ENCODE results near the gene LCP2. TPM values are rescaled to one million over a fixed set of nuclear protein-coding genes. Genes with fewer than 3 reads are reported as not detected.

Gene LCP2
- total RNA-seq, 1 experiment from 2014 or later: not detected

DNA sequence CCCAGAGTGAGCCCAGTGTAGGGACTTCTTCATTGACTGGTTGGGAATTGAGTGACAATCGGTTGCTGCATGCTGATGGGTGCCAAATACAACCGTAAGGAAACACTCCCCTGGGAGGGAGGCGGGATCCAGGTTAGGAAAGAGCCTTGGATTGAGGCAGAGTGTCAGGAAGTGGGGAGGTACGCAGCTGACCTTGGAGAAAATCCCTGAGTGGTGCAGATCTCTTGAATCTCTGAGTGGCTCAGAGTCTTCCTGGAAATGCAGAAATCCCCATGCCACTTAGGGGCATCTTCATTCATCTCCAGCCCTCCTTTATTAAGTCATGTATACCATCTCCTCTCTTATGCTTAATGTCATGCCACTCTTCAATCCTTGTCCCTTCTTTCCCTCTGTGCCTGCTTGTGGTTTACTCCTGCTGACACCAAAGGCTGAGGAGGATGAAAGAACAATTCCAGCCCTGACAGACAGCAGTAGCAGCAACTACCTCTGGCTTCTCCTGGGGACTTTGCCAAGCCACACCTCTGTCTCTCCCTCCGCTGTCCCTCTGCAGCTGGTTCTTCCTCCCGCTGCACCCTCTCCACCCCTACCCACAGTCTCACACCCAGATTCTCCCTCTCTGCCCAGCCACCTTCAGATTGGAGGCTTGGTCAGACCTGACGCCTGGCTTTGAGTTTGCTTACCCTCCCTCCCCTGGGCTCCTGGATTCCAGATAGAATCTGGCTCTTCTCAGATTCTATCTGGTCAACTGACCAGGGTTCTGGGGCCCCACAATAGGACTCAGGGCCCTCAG, 14.1 kb upstream of the LCP2 start:
- TF ChIP-seq, protein P1, sequence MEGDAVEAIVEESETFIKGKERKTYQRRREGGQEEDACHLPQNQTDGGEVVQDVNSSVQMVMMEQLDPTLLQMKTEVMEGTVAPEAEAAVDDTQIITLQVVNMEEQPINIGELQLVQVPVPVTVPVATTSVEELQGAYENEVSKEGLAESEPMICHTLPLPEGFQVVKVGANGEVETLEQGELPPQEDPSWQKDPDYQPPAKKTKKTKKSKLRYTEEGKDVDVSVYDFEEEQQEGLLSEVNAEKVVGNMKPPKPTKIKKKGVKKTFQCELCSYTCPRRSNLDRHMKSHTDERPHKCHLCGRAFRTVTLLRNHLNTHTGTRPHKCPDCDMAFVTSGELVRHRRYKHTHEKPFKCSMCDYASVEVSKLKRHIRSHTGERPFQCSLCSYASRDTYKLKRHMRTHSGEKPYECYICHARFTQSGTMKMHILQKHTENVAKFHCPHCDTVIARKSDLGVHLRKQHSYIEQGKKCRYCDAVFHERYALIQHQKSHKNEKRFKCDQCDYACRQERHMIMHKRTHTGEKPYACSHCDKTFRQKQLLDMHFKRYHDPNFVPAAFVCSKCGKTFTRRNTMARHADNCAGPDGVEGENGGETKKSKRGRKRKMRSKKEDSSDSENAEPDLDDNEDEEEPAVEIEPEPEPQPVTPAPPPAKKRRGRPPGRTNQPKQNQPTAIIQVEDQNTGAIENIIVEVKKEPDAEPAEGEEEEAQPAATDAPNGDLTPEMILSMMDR (conservative IDR thresholded peaks at IDR 0.05): no peak
- no peak for TF ChIP-seq EZH2 (IDR thresholded peaks at IDR 0.05; ENCODE audit: low read depth)
- no peaks in the 10 kb centered on the region; the same call in 1 of the 2 replicates for H3F3A ChIP-seq (ENCODE audit: insufficient read depth, low read depth)
- H3K9me3 ChIP-seq (ENCODE audit: insufficient read depth, low read depth): no peaks in the 10 kb centered on the region
- no peaks in the 10 kb centered on the region for H4K20me1 ChIP-seq (ENCODE audit: insufficient read depth)
- no peaks in the 10 kb centered on the region for H3K9me2 ChIP-seq (ENCODE audit: insufficient read depth)
- CTCF ChIA-PET: no interaction called here
- H3K27me3 ChIP-seq (ENCODE audit: insufficient read depth, low read depth): peaks cover 4% of the 10 kb centered on the region; the same call in 1 of the 2 replicates
- no peak overlapping the region for H3K27ac ChIP-seq
- H3K4me3 ChIP-seq: no peak overlapping the region
- peaks cover 14% of the 10 kb centered on the region for H3K4me1 ChIP-seq (replicated peaks; ENCODE audit: insufficient read depth)
- H3K4me2 ChIP-seq: no peak overlapping the region
- no peaks in the 10 kb centered on the region for H3K79me2 ChIP-seq (ENCODE audit: low read depth)
- POLR2A ChIA-PET (ENCODE audit: unreplicated experiment): no interaction called here
- no peak for DNase-seq
- BruUV-seq (replicated peaks): no TSS peak
- H3K36me3 ChIP-seq (ENCODE audit: low read depth): no peaks in the 10 kb centered on the region
- no peak overlapping the region for H2AFZ ChIP-seq
- intact Hi-C loops (cut with micrococcal nuclease; ENCODE audit: unreplicated experiment): no loop called here

DNA sequence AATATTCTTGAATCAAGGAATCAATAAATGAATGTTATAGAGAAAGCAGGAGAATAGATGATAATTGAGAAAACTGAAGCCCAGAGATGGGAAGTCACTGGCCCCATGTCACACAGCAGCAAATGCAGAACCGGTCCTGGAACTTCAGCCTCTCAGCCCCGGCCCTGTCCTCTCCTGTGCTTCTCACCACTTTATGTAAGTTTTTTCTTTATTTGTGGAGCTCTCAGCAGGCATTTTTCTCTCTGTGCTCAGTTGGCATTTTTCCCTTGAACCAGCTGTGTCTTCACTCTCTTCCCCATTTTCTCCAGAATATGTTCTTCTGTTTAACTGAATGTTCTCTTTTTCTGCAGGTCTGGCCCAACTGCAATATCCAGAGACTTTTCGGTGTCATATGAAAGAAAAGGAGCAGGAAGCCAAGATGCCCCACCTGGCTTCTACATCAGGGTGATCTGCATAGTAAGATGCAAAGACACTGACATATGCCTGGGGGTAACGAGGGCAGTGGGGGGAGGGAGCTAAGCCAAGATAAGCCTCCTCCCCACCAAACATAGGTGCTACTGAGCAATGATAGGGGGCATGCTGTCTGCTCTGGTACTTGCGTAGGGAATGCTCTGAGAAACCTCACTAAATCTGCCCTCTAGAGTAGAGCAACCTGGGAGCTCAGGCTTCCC, 12.8 kb upstream of the LCP2 start:
- DNase-seq: no peak
- Histone ChIP-seq H3K27ac (no peak overlapping the region), H3K36me3 (ENCODE audit: low read depth) (no peaks in the 10 kb centered on the region), H3K9me3 (ENCODE audit: insufficient read depth, low read depth) (no peaks in the 10 kb centered on the region), H3F3A (ENCODE audit: insufficient read depth, low read depth) (no peaks in the 10 kb centered on the region; the same call in 1 of the 2 replicates), H2AFZ (no peak overlapping the region), H3K4me3 (no peak overlapping the region), H4K20me1 (ENCODE audit: insufficient read depth) (no peaks in the 10 kb centered on the region), H3K27me3 (ENCODE audit: insufficient read depth, low read depth) (peaks cover 4% of the 10 kb centered on the region; the same call in 1 of the 2 replicates), H3K4me2 (no peak overlapping the region), H3K9me2 (ENCODE audit: insufficient read depth) (no peaks in the 10 kb centered on the region), H3K79me2 (ENCODE audit: low read depth) (no peaks in the 10 kb centered on the region), H3K4me1 (replicated peaks; ENCODE audit: insufficient read depth) (peaks cover 21% of the 10 kb centered on the region)
- ChIA-PET POLR2A (ENCODE audit: unreplicated experiment) (no interaction called here), CTCF (no interaction called here)
- TF ChIP-seq, protein P1 (conservative IDR thresholded peaks at IDR 0.05): no peak
- TF ChIP-seq EZH2 (IDR thresholded peaks at IDR 0.05; ENCODE audit: low read depth): no peak
- BruUV-seq (replicated peaks): no TSS peak
- intact Hi-C loops (cut with micrococcal nuclease; ENCODE audit: unreplicated experiment): no loop called here

DNA sequence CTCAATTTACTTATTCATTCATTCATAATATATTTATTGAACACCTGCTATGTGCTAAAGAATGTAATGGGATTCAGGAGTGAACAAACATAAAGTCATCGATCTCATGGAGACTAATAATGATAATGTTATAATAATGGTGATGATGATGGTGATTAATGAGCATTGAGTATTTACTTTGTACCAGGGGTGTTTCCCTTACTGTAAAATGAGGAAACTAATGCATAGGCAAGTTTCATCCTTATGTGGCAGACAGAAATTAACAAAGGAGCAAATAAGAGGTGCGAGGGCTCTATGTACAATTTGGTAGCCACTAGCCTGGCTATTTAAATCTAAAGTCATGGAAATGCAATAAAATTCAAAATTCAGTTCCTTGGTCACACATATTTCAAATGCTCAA, 11.1 kb upstream of the LCP2 start:
- TF ChIP-seq EZH2 (IDR thresholded peaks at IDR 0.05; ENCODE audit: low read depth): no peak
- TF ChIP-seq, protein P1 (conservative IDR thresholded peaks at IDR 0.05): no peak
- Histone ChIP-seq H3K9me2 (ENCODE audit: insufficient read depth) (no peaks in the 10 kb centered on the region), H4K20me1 (ENCODE audit: insufficient read depth) (no peaks in the 10 kb centered on the region), H3K79me2 (ENCODE audit: low read depth) (no peaks in the 10 kb centered on the region), H2AFZ (no peak overlapping the region), H3K27ac (no peak overlapping the region), H3K36me3 (ENCODE audit: low read depth) (no peaks in the 10 kb centered on the region), H3K4me2 (no peak overlapping the region), H3F3A (ENCODE audit: insufficient read depth, low read depth) (no peaks in the 10 kb centered on the region; the same call in 1 of the 2 replicates), H3K4me1 (replicated peaks; ENCODE audit: insufficient read depth) (peaks cover 21% of the 10 kb centered on the region), H3K4me3 (no peak overlapping the region), H3K9me3 (ENCODE audit: insufficient read depth, low read depth) (no peaks in the 10 kb centered on the region), H3K27me3 (ENCODE audit: insufficient read depth, low read depth) (peaks cover 4% of the 10 kb centered on the region; the same call in 1 of the 2 replicates)
- ChIA-PET CTCF (no interaction called here), POLR2A (ENCODE audit: unreplicated experiment) (no interaction called here)
- intact Hi-C loops (cut with micrococcal nuclease; ENCODE audit: unreplicated experiment): no loop called here
- BruUV-seq (replicated peaks): no TSS peak
- no peak for DNase-seq
